H9 (cell line): Measurements from ENCODE around the gene TMIE. TPM values are rescaled to one million over a fixed set of nuclear protein-coding genes. Genes with fewer than 3 reads are reported as not detected.
A peak's percentile ranks its signal among the peaks of the same experiment; 100 is the strongest.

Source experiments
- DNase-seq: peaks from one replicate; pipeline ENCODE4 v3.0.0-alpha.2; 2017
- H2AFZ ChIP-seq: one replicate; pipeline ENCODE4 v1.6.1; 2013; ENCODE audit warnings: mild to moderate bottlenecking, low read length, control low read depth, moderate library complexity
- H2AK5ac ChIP-seq: 2 replicates; pipeline ENCODE4 v1.6.1; 2013; ENCODE audit warnings: low read length, control low read depth, mixed read lengths; ENCODE audit not compliant: insufficient read length
- H2BK120ac ChIP-seq: one replicate; pipeline ENCODE4 v1.6.1; 2013; ENCODE audit warnings: low read depth, mild to moderate bottlenecking, low read length, control low read depth, inconsistent platforms; ENCODE audit not compliant: poor library complexity, severe bottlenecking
- H2BK12ac ChIP-seq: 2 replicates; pipeline ENCODE4 v1.6.1; 2013; ENCODE audit warnings: low read length, control low read depth, mixed read lengths, low read depth; ENCODE audit not compliant: insufficient read length
- H2BK15ac ChIP-seq: 2 replicates; pipeline ENCODE4 v1.6.1; 2013; ENCODE audit warnings: low read depth, low read length, control low read depth
- H2BK20ac ChIP-seq: one replicate; pipeline ENCODE4 v1.6.1; 2013; ENCODE audit warnings: low read depth, mild to moderate bottlenecking, low read length, control low read depth, inconsistent platforms; ENCODE audit not compliant: poor library complexity, severe bottlenecking
- H2BK5ac ChIP-seq: 2 replicates; pipeline ENCODE4 v1.6.1; 2013; ENCODE audit warnings: low read length, control low read depth, mixed read lengths; ENCODE audit not compliant: insufficient read length
- H3K14ac ChIP-seq: 2 replicates; pipeline ENCODE4 v1.6.1; 2013; ENCODE audit warnings: low read length, control low read depth; ENCODE audit not compliant: insufficient read depth
- H3K18ac ChIP-seq: 2 replicates; pipeline ENCODE4 v1.6.1; 2013; ENCODE audit warnings: low read depth, mild to moderate bottlenecking, mixed read lengths, low read length, control low read depth; ENCODE audit not compliant: insufficient read length
- H3K23ac ChIP-seq: 2 replicates; pipeline ENCODE4 v1.6.1; 2013; ENCODE audit warnings: low read length, control low read depth, mixed read lengths, low read depth; ENCODE audit not compliant: insufficient read length
- H3K23me2 ChIP-seq: 2 replicates; pipeline ENCODE4 v1.6.1; 2013; ENCODE audit warnings: low read depth, mild to moderate bottlenecking, mixed read lengths, low read length, control low read depth; ENCODE audit not compliant: insufficient read length, poor library complexity, severe bottlenecking
- H3K27ac ChIP-seq: 2 replicates; pipeline ENCODE4 v1.5.1; 2013; ENCODE audit warnings: low read length, control low read depth, mixed read lengths, low read depth; ENCODE audit not compliant: insufficient read length
- H3K27me3 ChIP-seq: 2 replicates; pipeline ENCODE4 v1.6.1; 2013; ENCODE audit warnings: low read length, control low read depth, inconsistent platforms; ENCODE audit not compliant: insufficient read depth
- H3K4ac ChIP-seq: 2 replicates; pipeline ENCODE4 v1.6.1; 2013; ENCODE audit warnings: low read depth, mild to moderate bottlenecking, control low read depth, inconsistent platforms, low read length, moderate library complexity
- H3K4me1 ChIP-seq: 2 replicates; pipeline ENCODE4 v1.6.1; 2013; ENCODE audit warnings: low read length, control low read depth, inconsistent platforms; ENCODE audit not compliant: insufficient read depth
- H3K4me2 ChIP-seq: 2 replicates; pipeline ENCODE4 v1.6.1; 2013; ENCODE audit warnings: low read length, control low read depth, mixed read lengths; ENCODE audit not compliant: insufficient read length, insufficient read depth
- H3K56ac ChIP-seq: 2 replicates; pipeline ENCODE4 v1.6.1; 2013; ENCODE audit warnings: low read depth, mild to moderate bottlenecking, mixed read lengths, low read length, control low read depth; ENCODE audit not compliant: insufficient read length
- H3K79me1 ChIP-seq: 2 replicates; pipeline ENCODE4 v1.6.1; 2013; ENCODE audit warnings: low read depth, mild to moderate bottlenecking, moderate library complexity, low read length, control low read depth, inconsistent platforms; ENCODE audit not compliant: insufficient read depth, poor library complexity, severe bottlenecking
- H3K79me2 ChIP-seq: 2 replicates; pipeline ENCODE4 v1.6.1; 2013; ENCODE audit warnings: low read length, control low read depth, inconsistent platforms; ENCODE audit not compliant: insufficient read depth
- H3K9ac ChIP-seq: 2 replicates; pipeline ENCODE4 v1.6.1; 2013; ENCODE audit warnings: low read length, control low read depth, mixed read lengths; ENCODE audit not compliant: insufficient read length; ENCODE audit errors: extremely low read depth
- H3K9me3 ChIP-seq: one replicate; pipeline ENCODE4 v1.6.1; 2013; ENCODE audit warnings: low read depth, low read length, inconsistent platforms; ENCODE audit not compliant: control insufficient read depth
- H3T11ph ChIP-seq: one replicate; pipeline ENCODE4 v1.6.1; 2013; ENCODE audit warnings: mild to moderate bottlenecking, low read length, control low read depth, inconsistent platforms
- H4K20me1 ChIP-seq: one replicate; pipeline ENCODE4 v1.6.1; 2013; ENCODE audit not compliant: control insufficient read depth, insufficient read length, insufficient read depth
- H4K5ac ChIP-seq: 2 replicates; pipeline ENCODE4 v1.6.1; 2013; ENCODE audit warnings: low read depth, mild to moderate bottlenecking, mixed read lengths, low read length, control low read depth; ENCODE audit not compliant: insufficient read length
- H4K8ac ChIP-seq: replicated peaks from 2 replicates; pipeline ENCODE4 v1.6.1; 2013; ENCODE audit warnings: low read length, control low read depth, mixed read lengths, low read depth; ENCODE audit not compliant: insufficient read length
- H4K91ac ChIP-seq: 2 replicates; pipeline ENCODE4 v1.6.1; 2013; ENCODE audit warnings: low read depth, mild to moderate bottlenecking, moderate library complexity, mixed read lengths, low read length, control low read depth; ENCODE audit not compliant: insufficient read length
- H3K27ac Mint-ChIP-seq, 3 experiments: 2 replicates in 2 of 3; 3 replicates in 1 of 3; pipeline ENCODE4 v1.8.0; 2020 to 2021; ENCODE audit warnings: mixed read lengths in 3 of 3, mild to moderate bottlenecking in 1 of 3, moderate library complexity in 1 of 3
- H3K27me3 Mint-ChIP-seq: 2 replicates; pipeline ENCODE4 v1.8.0; 2021; ENCODE audit warnings: low read depth, mild to moderate bottlenecking, moderate library complexity, mixed read lengths
- H3K36me3 Mint-ChIP-seq, 3 experiments: 2 replicates in 2 of 3; 3 replicates in 1 of 3; pipeline ENCODE4 v1.8.0; 2020 to 2021; ENCODE audit warnings: low read depth in 3 of 3, mixed read lengths in 3 of 3; ENCODE audit not compliant: insufficient read depth in 1 of 3
- H3K4me1 Mint-ChIP-seq, 2 experiments: 2 replicates each; pipeline ENCODE4 v1.8.0; 2020; ENCODE audit warnings: mixed read lengths in 2 of 2
- H3K4me3 Mint-ChIP-seq, 2 experiments: 2 replicates in 1 of 2; 3 replicates in 1 of 2; pipeline ENCODE4 v1.8.0; 2020 to 2021; ENCODE audit warnings: mild to moderate bottlenecking in 2 of 2, mixed read lengths in 2 of 2, moderate library complexity in 1 of 2
- H3K9me3 Mint-ChIP-seq, 2 experiments: 2 replicates in 1 of 2; 3 replicates in 1 of 2; pipeline ENCODE4 v1.8.0; 2020; ENCODE audit warnings: mild to moderate bottlenecking in 2 of 2, mixed read lengths in 2 of 2, moderate library complexity in 1 of 2
- WGBS: extraction: QIAGEN DNeasy Blood & Tissue Kit; methylation state at CpG from one replicate; pipeline ENCODE4 v1.1.7; 2013; ENCODE audit warnings: missing lambda C conversion rate, low lambda C conversion rate, mixed read lengths; ENCODE audit not compliant: insufficient read length; ENCODE audit errors: extremely low coverage; 5-methylcytosine and 5-hydroxymethylcytosine counted together
- total RNA-seq: library from RNA; stranded (reverse); gene quantifications from 2 replicates; pipeline ENCODE4 v1.2.1, GENCODE V29; 2021
- TF ChIP-seq, protein P1 (sequence below): fragments of 200-600 bp; sonication (generic); conservative IDR thresholded peaks from 3 replicates; pipeline ENCODE4 v1.8.0; 2021; ENCODE audit warnings: antibody characterized with exemption, mild to moderate bottlenecking

TMIE gene
- total RNA-seq, 1 experiment from 2014 or later: 0.63 TPM

DNA sequence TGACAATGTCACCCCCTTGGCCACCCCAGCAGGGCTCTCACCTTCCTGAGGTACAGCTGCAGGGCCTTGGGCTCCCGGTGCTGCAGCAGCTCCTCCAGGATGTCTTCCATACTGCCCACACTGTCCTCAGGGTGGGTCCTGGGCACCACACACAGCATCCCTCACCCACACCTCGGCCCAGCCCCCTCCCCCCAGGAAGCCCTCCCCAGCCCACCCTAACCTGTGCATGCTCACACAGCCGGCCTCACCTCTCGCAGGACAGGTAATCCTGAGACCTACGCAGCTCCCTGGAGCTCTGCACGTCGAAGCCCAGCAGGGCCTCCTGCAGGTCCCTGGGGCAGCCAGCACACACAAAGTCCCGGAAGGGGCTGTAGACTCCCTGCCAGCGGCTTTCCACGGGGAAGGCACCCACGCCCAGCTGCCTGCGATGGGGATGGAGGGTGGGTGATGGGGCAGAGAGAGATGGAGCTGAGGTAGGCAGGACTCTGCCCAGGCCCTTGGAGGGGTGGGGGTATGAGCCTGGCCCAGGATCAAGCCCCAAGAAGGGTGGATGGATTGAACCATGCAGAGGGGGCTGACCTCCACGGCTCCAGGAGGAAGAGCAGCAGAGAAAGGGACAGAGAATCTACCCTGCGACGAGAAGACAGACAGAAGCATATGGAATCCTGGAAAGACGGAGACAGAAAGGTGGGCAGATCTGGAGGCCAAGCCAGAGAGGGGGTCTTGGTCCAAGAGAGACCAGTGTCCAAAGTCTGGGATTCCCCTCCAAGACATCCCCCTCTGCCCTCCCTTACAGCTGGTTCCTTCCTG lies 24.4 kb upstream of the TMIE start:
- Histone ChIP-seq H3K79me2 (no peaks in the 10 kb centered on the region), H2BK120ac (no peak overlapping the region), H3K9me3 (no peaks in the 10 kb centered on the region), H3K23ac (no peak overlapping the region), H3K27me3 (no peaks in the 10 kb centered on the region), H2AK5ac (no peak overlapping the region), H4K5ac (no peak overlapping the region), H3T11ph (no peak overlapping the region), H2BK12ac (no peak overlapping the region), H3K56ac (no peak overlapping the region), H3K23me2 (no peaks in the 10 kb centered on the region), H2BK15ac (no peak overlapping the region), H2AFZ (no peak overlapping the region), H3K4ac (no peak overlapping the region), H2BK5ac (no peak overlapping the region), H3K4me2 (no peak overlapping the region), H3K18ac (no peak overlapping the region), H3K27ac (no peak overlapping the region), H4K91ac (no peak overlapping the region), H3K14ac (no peak overlapping the region; the same call in 1 of the 2 replicates), H3K79me1 (no peaks in the 10 kb centered on the region), H2BK20ac (no peak overlapping the region), H4K20me1 (no peaks in the 10 kb centered on the region), H3K4me1 (no peaks in the 10 kb centered on the region), H4K8ac (no peak overlapping the region), H3K9ac (no peak overlapping the region)
- TF ChIP-seq, protein P1, sequence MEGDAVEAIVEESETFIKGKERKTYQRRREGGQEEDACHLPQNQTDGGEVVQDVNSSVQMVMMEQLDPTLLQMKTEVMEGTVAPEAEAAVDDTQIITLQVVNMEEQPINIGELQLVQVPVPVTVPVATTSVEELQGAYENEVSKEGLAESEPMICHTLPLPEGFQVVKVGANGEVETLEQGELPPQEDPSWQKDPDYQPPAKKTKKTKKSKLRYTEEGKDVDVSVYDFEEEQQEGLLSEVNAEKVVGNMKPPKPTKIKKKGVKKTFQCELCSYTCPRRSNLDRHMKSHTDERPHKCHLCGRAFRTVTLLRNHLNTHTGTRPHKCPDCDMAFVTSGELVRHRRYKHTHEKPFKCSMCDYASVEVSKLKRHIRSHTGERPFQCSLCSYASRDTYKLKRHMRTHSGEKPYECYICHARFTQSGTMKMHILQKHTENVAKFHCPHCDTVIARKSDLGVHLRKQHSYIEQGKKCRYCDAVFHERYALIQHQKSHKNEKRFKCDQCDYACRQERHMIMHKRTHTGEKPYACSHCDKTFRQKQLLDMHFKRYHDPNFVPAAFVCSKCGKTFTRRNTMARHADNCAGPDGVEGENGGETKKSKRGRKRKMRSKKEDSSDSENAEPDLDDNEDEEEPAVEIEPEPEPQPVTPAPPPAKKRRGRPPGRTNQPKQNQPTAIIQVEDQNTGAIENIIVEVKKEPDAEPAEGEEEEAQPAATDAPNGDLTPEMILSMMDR: no peak
- no peak overlapping the region for H3K4me3 Mint-ChIP-seq
- WGBS: no CpG with 5 or more reads among the region's 16 CpGs
- no peak for DNase-seq
- H3K36me3 Mint-ChIP-seq: peaks cover 0 to 8% (median 0%) of the 10 kb centered on the region in 3 experiments; a peak in 4 of 7 replicates
- H3K27me3 Mint-ChIP-seq: no peaks in the 10 kb centered on the region; the same call in 1 of the 2 replicates
- H3K27ac Mint-ChIP-seq: peak overlapping the region in 2 of 3 experiments; percentile 40 to 68; a peak in 4 of 7 replicates
- no peaks in the 10 kb centered on the region for H3K9me3 Mint-ChIP-seq
- peaks cover 3 to 21% of the 10 kb centered on the region in 2 experiments for H3K4me1 Mint-ChIP-seq
